ENCODE data around the gene RPL27A. TPM values are rescaled to one million over a fixed set of nuclear protein-coding genes. Genes with fewer than 3 reads are reported as not detected.

RPL27A gene
- total RNA-seq, 1 experiment from 2014 or later, result 1,055 TPM

DNA sequence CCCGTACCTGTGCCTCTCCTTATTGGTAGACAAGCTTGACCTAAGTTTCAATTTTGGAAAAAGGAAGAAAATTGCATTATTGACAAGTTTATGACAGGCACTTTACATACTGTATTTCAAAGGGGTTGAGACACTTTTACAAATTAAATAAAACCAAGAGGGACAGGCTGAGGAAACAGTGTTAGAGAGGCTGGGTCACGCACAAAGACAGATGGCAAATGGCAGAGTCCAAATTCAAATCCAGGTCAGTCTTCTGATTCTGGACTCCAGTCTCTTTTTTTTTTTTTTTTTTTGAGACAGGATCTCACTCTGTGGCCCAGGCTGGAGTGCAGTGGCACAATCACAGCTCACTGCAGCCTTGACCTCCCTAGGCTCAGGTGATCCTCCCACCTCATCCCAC, 10.2 kb upstream of the RPL27A start:
- H3K4me2 ChIP-seq (ENCODE audit: low read length), result no peak overlapping the region

More for the DNA sequence above, 10.2 kb upstream of the RPL27A start:
- POLR2A ChIA-PET, result interaction anchor here (4.0 kb wide), 1 partner anchor 10 kb away, joined by 14 read pairs; the partner anchor contains the start of genes RPL27A and TRIM66
- DNase-seq (ENCODE audit: low read depth, low spot score) (no peak), ATAC-seq (no peak)
- Histone ChIP-seq H3K27ac (ENCODE audit: low read depth, low read length) (no peak overlapping the region), H3K9ac (ENCODE audit: low read length) (no peak overlapping the region), H2AFZ (ENCODE audit: low read depth, low read length, poor library complexity, severe bottlenecking) (no peak overlapping the region), H3K9me2 (ENCODE audit: insufficient read depth) (no peaks in the 10 kb centered on the region), H3K27me3 (ENCODE audit: insufficient read depth, low read length) (no peaks in the 10 kb centered on the region), H3K9me3 (ENCODE audit: control insufficient read depth in 1 of 2, insufficient read depth in 1 of 2, low read depth in 1 of 2, low read length in 2 of 2) (no peaks in the 10 kb centered on the region), H3K4me1 (ENCODE audit: control insufficient read depth in 1 of 2, insufficient read depth in 2 of 2, low read length in 2 of 2) (peaks cover 0 to 27% of the 10 kb centered on the region in 2 experiments; a peak in 2 of 4 replicates), H3K4me3 (replicated peaks in 1 of 2; ENCODE audit: low read depth in 1 of 2, low read length in 2 of 2) (no peak overlapping the region), H3K36me3 (ENCODE audit: control insufficient read depth in 1 of 2, insufficient read depth in 2 of 2, low read length in 2 of 2) (peaks cover 14 to 34% of the 10 kb centered on the region in 2 experiments), H4K20me1 (ENCODE audit: insufficient read depth) (no peaks in the 10 kb centered on the region; the same call in 1 of the 2 replicates), H3K79me2 (ENCODE audit: insufficient read depth, low read length) (no peaks in the 10 kb centered on the region; the same call in 1 of the 2 replicates)
- CTCF ChIA-PET, result no interaction called here
- BruUV-seq (replicated peaks), result no TSS peak
- intact Hi-C loops (cut with micrococcal nuclease), result no loop called here
- TF ChIP-seq JUND (IDR thresholded peaks at IDR 0.05) (no peak), ZNF274 (IDR thresholded peaks at IDR 0.05; ENCODE audit: low read depth, low read length) (no peak), YY1 (IDR thresholded peaks at IDR 0.05; ENCODE audit: extremely low read depth, insufficient replicate concordance, low read depth, low read length) (no peak), POLR2A (IDR thresholded peaks at IDR 0.05; ENCODE audit: borderline replicate concordance, extremely low read depth, insufficient read depth, insufficient read length) (no peak), EZH2phosphoT487 (IDR thresholded peaks at IDR 0.05; ENCODE audit: borderline replicate concordance) (no peak), SP1 (IDR thresholded peaks at IDR 0.05; ENCODE audit: low read depth) (no peak), ZFX (IDR thresholded peaks at IDR 0.05) (no peak), SRF (IDR thresholded peaks at IDR 0.05; ENCODE audit: low read depth) (no peak), TCF7L2 (IDR thresholded peaks at IDR 0.05; ENCODE audit: borderline replicate concordance, extremely low read depth, insufficient read depth, insufficient read length) (no peak), EZH2 (IDR thresholded peaks at IDR 0.05) (no peak), CBX3 (IDR thresholded peaks at IDR 0.05; ENCODE audit: low read depth) (no peak), CEBPB (IDR thresholded peaks at IDR 0.05; ENCODE audit: low read depth) (no peak)
- TF ChIP-seq, protein P1, sequence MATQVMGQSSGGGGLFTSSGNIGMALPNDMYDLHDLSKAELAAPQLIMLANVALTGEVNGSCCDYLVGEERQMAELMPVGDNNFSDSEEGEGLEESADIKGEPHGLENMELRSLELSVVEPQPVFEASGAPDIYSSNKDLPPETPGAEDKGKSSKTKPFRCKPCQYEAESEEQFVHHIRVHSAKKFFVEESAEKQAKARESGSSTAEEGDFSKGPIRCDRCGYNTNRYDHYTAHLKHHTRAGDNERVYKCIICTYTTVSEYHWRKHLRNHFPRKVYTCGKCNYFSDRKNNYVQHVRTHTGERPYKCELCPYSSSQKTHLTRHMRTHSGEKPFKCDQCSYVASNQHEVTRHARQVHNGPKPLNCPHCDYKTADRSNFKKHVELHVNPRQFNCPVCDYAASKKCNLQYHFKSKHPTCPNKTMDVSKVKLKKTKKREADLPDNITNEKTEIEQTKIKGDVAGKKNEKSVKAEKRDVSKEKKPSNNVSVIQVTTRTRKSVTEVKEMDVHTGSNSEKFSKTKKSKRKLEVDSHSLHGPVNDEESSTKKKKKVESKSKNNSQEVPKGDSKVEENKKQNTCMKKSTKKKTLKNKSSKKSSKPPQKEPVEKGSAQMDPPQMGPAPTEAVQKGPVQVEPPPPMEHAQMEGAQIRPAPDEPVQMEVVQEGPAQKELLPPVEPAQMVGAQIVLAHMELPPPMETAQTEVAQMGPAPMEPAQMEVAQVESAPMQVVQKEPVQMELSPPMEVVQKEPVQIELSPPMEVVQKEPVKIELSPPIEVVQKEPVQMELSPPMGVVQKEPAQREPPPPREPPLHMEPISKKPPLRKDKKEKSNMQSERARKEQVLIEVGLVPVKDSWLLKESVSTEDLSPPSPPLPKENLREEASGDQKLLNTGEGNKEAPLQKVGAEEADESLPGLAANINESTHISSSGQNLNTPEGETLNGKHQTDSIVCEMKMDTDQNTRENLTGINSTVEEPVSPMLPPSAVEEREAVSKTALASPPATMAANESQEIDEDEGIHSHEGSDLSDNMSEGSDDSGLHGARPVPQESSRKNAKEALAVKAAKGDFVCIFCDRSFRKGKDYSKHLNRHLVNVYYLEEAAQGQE (IDR thresholded peaks at IDR 0.05; ENCODE audit: low read depth), result no peak
- TF ChIP-seq, protein P2, sequence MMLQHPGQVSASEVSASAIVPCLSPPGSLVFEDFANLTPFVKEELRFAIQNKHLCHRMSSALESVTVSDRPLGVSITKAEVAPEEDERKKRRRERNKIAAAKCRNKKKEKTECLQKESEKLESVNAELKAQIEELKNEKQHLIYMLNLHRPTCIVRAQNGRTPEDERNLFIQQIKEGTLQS (IDR thresholded peaks at IDR 0.05), result no peak
- RAD21 ChIA-PET (ENCODE audit: low non-redundant PET in 1 of 2, low total read pairs in 2 of 2, uncharacterized antibody in 2 of 2, unreplicated experiment in 2 of 2), result no interaction called here
